Endothelial cell of umbilical vein (primary cell): ENCODE data around the gene PKD1L1. TPM values are rescaled to one million over a fixed set of nuclear protein-coding genes. Genes with fewer than 3 reads are reported as not detected.

ENCODE experiments used
- BruUV-seq: library from RNA; stranded (reverse); fragments of 400-500 nt; replicated peaks from 2 replicates; lab custom pipeline; 2021; lab: Mats Ljungman, UMichigan
- CTCF ChIA-PET: fragments of 300-600, 350-600 bp; sonication (Branson Sonifier 250); formaldehyde crosslinking; loops from one replicate; lab custom pipeline; 2021; ENCODE audit warnings: antibody characterized with exemption, inconsistent platforms; lab: Charles Lee
- POLR2A ChIA-PET: fragments of 300-600, 350-600 bp; sonication (Branson Sonifier 250); formaldehyde crosslinking; loops from one replicate; lab custom pipeline; 2021; ENCODE audit warnings: antibody characterized with exemption, inconsistent platforms; lab: Charles Lee
- DNase-seq: peaks from one replicate; pipeline ENCODE4 v3.0.0-alpha.2; 2011; ENCODE audit warnings: low read depth, low spot score
- FAIRE-seq: peaks from 2 replicates; lab custom pipeline; 2011; peaks lifted over from hg19 to GRCh38; lab: Jason Lieb, UNC
- H2AFZ ChIP-seq: 2 replicates; pipeline ENCODE4 v1.6.0; 2012; ENCODE audit warnings: low read depth, low read length, control low read depth, inconsistent platforms
- H3K27ac ChIP-seq: 2 replicates; pipeline ENCODE4 v1.5.1; 2011; ENCODE audit warnings: low read depth, mild to moderate bottlenecking, control low read depth, low read length, moderate library complexity; ENCODE audit not compliant: insufficient read depth
- H3K27me3 ChIP-seq, 2 experiments: 2 replicates each; pipeline versions ENCODE4 v1.6.0 to v1.6.1; 2011; ENCODE audit warnings: low read length in 2 of 2, mixed read lengths in 1 of 2; ENCODE audit not compliant: control insufficient read depth in 2 of 2, insufficient read depth in 2 of 2
- H3K36me3 ChIP-seq, 2 experiments: 2 replicates in 1 of 2; 3 replicates in 1 of 2; pipeline ENCODE4 v1.5.1; 2011; ENCODE audit warnings: low read length in 2 of 2, mild to moderate bottlenecking in 1 of 2, moderate library complexity in 1 of 2; ENCODE audit not compliant: control insufficient read depth in 2 of 2, insufficient read depth in 2 of 2; ENCODE audit errors: extremely low read depth in 1 of 2
- H3K4me1 ChIP-seq: 3 replicates; pipeline ENCODE4 v1.5.1; 2011; ENCODE audit warnings: mild to moderate bottlenecking, low read length; ENCODE audit not compliant: control insufficient read depth, insufficient read depth; ENCODE audit errors: extremely low read depth
- H3K4me2 ChIP-seq: 2 replicates; pipeline ENCODE4 v1.6.1; 2011; ENCODE audit warnings: low read length, control low read depth, mixed read lengths; ENCODE audit not compliant: insufficient read depth
- H3K4me3 ChIP-seq, 3 experiments: fragments of 200-600 bp in 1 of 3; sonication (generic), shearing (Covaris generic) in 1 of 3; replicated peaks in 1 of 3; 2 replicates each; pipeline ENCODE4 v1.5.1; 2011 to 2016; ENCODE audit warnings: control low read depth in 3 of 3, low read length in 3 of 3, mild to moderate bottlenecking in 2 of 3, inconsistent platforms in 1 of 3, low read depth in 1 of 3, moderate library complexity in 1 of 3; ENCODE audit not compliant: insufficient read depth in 1 of 3
- H3K79me2 ChIP-seq: 2 replicates; pipeline ENCODE4 v1.6.0; 2012; ENCODE audit warnings: low read length, inconsistent platforms; ENCODE audit not compliant: control insufficient read depth, insufficient read depth
- H3K9ac ChIP-seq: replicated peaks from 2 replicates; pipeline ENCODE3; 2011; ENCODE audit warnings: low read length, control low read depth; ENCODE audit not compliant: insufficient read depth; ENCODE audit errors: extremely low read depth
- H3K9me1 ChIP-seq: replicated peaks from 3 replicates; pipeline ENCODE4 v1.6.0; 2011; ENCODE audit warnings: mild to moderate bottlenecking, low read length; ENCODE audit not compliant: control insufficient read depth, insufficient read depth; ENCODE audit errors: extremely low read depth
- H3K9me3 ChIP-seq: replicated peaks from 2 replicates; pipeline ENCODE4 v1.5.1; 2012; ENCODE audit warnings: low read length, inconsistent platforms; ENCODE audit not compliant: control insufficient read depth, insufficient read depth
- H4K20me1 ChIP-seq: replicated peaks from 2 replicates; pipeline ENCODE3; 2011; ENCODE audit warnings: mild to moderate bottlenecking, low read length; ENCODE audit not compliant: control insufficient read depth, insufficient read depth; ENCODE audit errors: extremely low read depth
- CTCF ChIP-seq, 2 donors: IDR thresholded peaks; 1 replicate in 1 of 2; 2 replicates in 1 of 2; pipeline ENCODE4 v1.5.1; 2011; ENCODE audit warnings: low read length in 2 of 2, mild to moderate bottlenecking in 2 of 2, moderate library complexity in 2 of 2, control low read depth in 1 of 2, inconsistent platforms in 1 of 2, low read depth in 1 of 2; ENCODE audit not compliant: insufficient read depth in 1 of 2; ENCODE audit errors: extremely low read depth in 1 of 2
- EZH2 ChIP-seq: IDR thresholded peaks from 2 replicates; pipeline ENCODE4 v1.6.1; 2012; ENCODE audit warnings: borderline replicate concordance, low read depth, mild to moderate bottlenecking, moderate library complexity, low read length, inconsistent platforms; ENCODE audit not compliant: severe bottlenecking
- FOS ChIP-seq: IDR thresholded peaks from 2 replicates; pipeline ENCODE4 v1.6.1; 2011; ENCODE audit warnings: mild to moderate bottlenecking, low read length, moderate library complexity, borderline replicate concordance; ENCODE audit not compliant: insufficient read depth
- GATA2 ChIP-seq: IDR thresholded peaks from 2 replicates; pipeline ENCODE4 v1.7.0; 2011; ENCODE audit warnings: low read depth, mild to moderate bottlenecking, moderate library complexity, mixed read lengths, low read length; ENCODE audit not compliant: insufficient read length, insufficient read depth
- JUN ChIP-seq: IDR thresholded peaks from 2 replicates; pipeline ENCODE4 v1.6.1; 2011; ENCODE audit warnings: borderline replicate concordance, low read depth; ENCODE audit not compliant: insufficient read length, insufficient read depth
- MYC ChIP-seq: IDR thresholded peaks from one replicate; pipeline ENCODE4 v1.6.1; 2011; ENCODE audit warnings: mild to moderate bottlenecking, low read depth, low read length
- POLR2A ChIP-seq: IDR thresholded peaks from 2 replicates; pipeline ENCODE4 v1.6.1; 2012; ENCODE audit warnings: low read depth, mild to moderate bottlenecking, control low read depth, low read length
- POLR2AphosphoS5 ChIP-seq: IDR thresholded peaks from 2 replicates; pipeline ENCODE4 v1.6.1; 2012; ENCODE audit warnings: low read depth, mild to moderate bottlenecking, control low read depth, low read length, moderate library complexity; ENCODE audit not compliant: insufficient read depth
- dilution Hi-C: fragments of 300-500 bp; cut with MboI; formaldehyde crosslinking; loops from one replicate; pipeline ENCODE4 v1.15.0; 2019; ENCODE audit warnings: low sequenced_read_pairs; ENCODE audit not compliant: extremely low pct_ligation_motif_present
- intact Hi-C: fragments of 100-400 bp; cut with micrococcal nuclease; formaldehyde crosslinking; loops from one replicate; pipeline ENCODE4 v1.10.0; 2022
- polyA plus RNA-seq, 4 experiments: library from polyadenylated mRNA; depleted of rRNA in 3 of 4; stranded (reverse) in 3 of 4; unstranded in 1 of 4; fragments of >200 nt; gene quantifications; 2 replicates each; pipeline versions ENCODE4 v1.2.1 to v1.2.3, GENCODE V29; 2011 to 2012; ENCODE audit warnings: missing spikeins in 1 of 4
- total RNA-seq: library from RNA; stranded (reverse); gene quantifications from 2 replicates; pipeline ENCODE4 v1.2.3, GENCODE V29; 2021
- TF ChIP-seq, protein P1 (sequence below): IDR thresholded peaks from 2 replicates; pipeline ENCODE4 v1.6.1; 2011; ENCODE audit not compliant: insufficient read depth, insufficient read length

PKD1L1 gene
- total and polyA plus RNA-seq, 2 donors (not counting 3 experiments of a cell fraction or from before 2014, with no cell fraction given) = 4.1 to 5.9 TPM

GRCh38 chr7:47791682-47792081 is 156.6 kb downstream of the PKD1L1 start:
- Histone ChIP-seq H3K27ac (no peak overlapping the region), H4K20me1 (no peaks in the 10 kb centered on the region), H3K4me3 (no peak overlapping the region), H3K79me2 (no peaks in the 10 kb centered on the region), H3K9me3 (no peaks in the 10 kb centered on the region), H3K9ac (no peak overlapping the region), H3K4me2 (no peak overlapping the region), H3K36me3 (no peaks in the 10 kb centered on the region), H3K27me3 (no peaks in the 10 kb centered on the region), H3K9me1 (no peaks in the 10 kb centered on the region), H2AFZ (peak overlapping the region; percentile 72), H3K4me1 (peaks cover 11% of the 10 kb centered on the region)
- dilution Hi-C loops = no loop called here
- no TSS peak for BruUV-seq
- FAIRE-seq (no peak), DNase-seq (no peak)
- CTCF ChIA-PET = interaction anchor here (0.8 to 1.9 kb wide), 10 partner anchors 9 to 525 kb away, joined by 3 to 25 read pairs (median 4); no protein-coding TSS in a partner anchor
- POLR2A ChIA-PET = no interaction called here
- intact Hi-C loops = loop anchor here (1.0 to 10.0 kb wide), 3 partner anchors 28 to 525 kb away; no protein-coding TSS in a partner anchor
- TF ChIP-seq POLR2AphosphoS5 (no peak), GATA2 (no peak), POLR2A (no peak), MYC (no peak), CTCF (IDR thresholded peaks at IDR 0.05; ENCODE audit: extremely low read depth in 1 of 2, insufficient read depth in 1 of 2, low read depth in 1 of 2, low read length in 2 of 2) (no peak), FOS (no peak), EZH2 (no peak), JUN (no peak)
- TF ChIP-seq, protein P1, sequence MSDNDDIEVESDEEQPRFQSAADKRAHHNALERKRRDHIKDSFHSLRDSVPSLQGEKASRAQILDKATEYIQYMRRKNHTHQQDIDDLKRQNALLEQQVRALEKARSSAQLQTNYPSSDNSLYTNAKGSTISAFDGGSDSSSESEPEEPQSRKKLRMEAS = no peak
